Skeletal muscle tissue (tissue), 4 donors: ENCODE results near the gene TIMP2. TPM values are rescaled to one million over a fixed set of nuclear protein-coding genes. Genes with fewer than 3 reads are reported as not detected.
"Not testable (repeated sequence)": the region's sequence is repeated elsewhere in the genome, so short reads cannot be mapped to it uniquely, and the experiment has no call there.

Experiments used
- H3K27ac ChIP-seq: one replicate; pipeline ENCODE4 v1.7.0; 2013; ENCODE audit warnings: mild to moderate bottlenecking, low read depth, low read length, inconsistent platforms
- H3K27me3 ChIP-seq, 3 donors: one replicate each; pipeline ENCODE4 v1.7.0; 2013; ENCODE audit warnings: low read length in 3 of 3; ENCODE audit not compliant: control insufficient read depth in 3 of 3, insufficient read depth in 3 of 3
- H3K36me3 ChIP-seq, 3 donors: one replicate each; pipeline ENCODE4 v1.7.0; 2013; ENCODE audit warnings: low read length in 3 of 3; ENCODE audit not compliant: control insufficient read depth in 3 of 3, insufficient read depth in 3 of 3
- H3K4me1 ChIP-seq, 3 donors: one replicate each; pipeline ENCODE4 v1.7.0; 2013; ENCODE audit warnings: low read length in 3 of 3, mild to moderate bottlenecking in 3 of 3; ENCODE audit not compliant: control insufficient read depth in 3 of 3, insufficient read depth in 3 of 3
- H3K4me3 ChIP-seq, 3 donors: one replicate each; pipeline ENCODE4 v1.7.0; 2013; ENCODE audit warnings: low read length in 3 of 3
- H3K9ac ChIP-seq, 3 donors: one replicate each; pipeline ENCODE4 v1.7.0; 2013; ENCODE audit warnings: low read length in 3 of 3, mild to moderate bottlenecking in 3 of 3, moderate library complexity in 2 of 3, low read depth in 1 of 3
- H3K9me3 ChIP-seq, 3 donors: one replicate each; pipeline ENCODE4 v1.7.0; 2013; ENCODE audit warnings: low read length in 3 of 3; ENCODE audit not compliant: control insufficient read depth in 3 of 3
- total RNA-seq: library from RNA; depleted of rRNA; stranded (reverse); fragments of >200 nt; gene quantifications from one replicate; pipeline ENCODE4 v1.2.3, GENCODE V29; 2014
- donor health status: Osteomylitis.

TIMP2 gene
- total RNA-seq, 1 donor from 2014 or later, result 39.7 TPM

GRCh38 chr17:78946131-78946530, 20.9 kb upstream of the TIMP2 start:
- Histone ChIP-seq H3K9ac (no peak overlapping the region), H3K4me1 (no peaks in the 10 kb centered on the region), H3K27ac (no peak overlapping the region), H3K36me3 (no peaks in the 10 kb centered on the region), H3K27me3 (peaks cover 0 to 11% (median 10%) of the 10 kb centered on the region in 3 donors), H3K9me3 (peaks cover 7 to 11% (median 7%) of the 10 kb centered on the region in 3 donors), H3K4me3 (no peak overlapping the region)

- H3K9ac ChIP-seq, H3K4me1 ChIP-seq, H3K4me3 ChIP-seq, H3K36me3 ChIP-seq, H3K9me3 ChIP-seq, H3K27ac ChIP-seq: not testable (repeated sequence)
- H3K27me3 ChIP-seq, result peaks cover 0 to 11% (median 10%) of the 10 kb centered on the region in 3 donors
These were observed 20.3 kb upstream of the TIMP2 start for GRCh38 chr17:78945455-78945854.

DNA sequence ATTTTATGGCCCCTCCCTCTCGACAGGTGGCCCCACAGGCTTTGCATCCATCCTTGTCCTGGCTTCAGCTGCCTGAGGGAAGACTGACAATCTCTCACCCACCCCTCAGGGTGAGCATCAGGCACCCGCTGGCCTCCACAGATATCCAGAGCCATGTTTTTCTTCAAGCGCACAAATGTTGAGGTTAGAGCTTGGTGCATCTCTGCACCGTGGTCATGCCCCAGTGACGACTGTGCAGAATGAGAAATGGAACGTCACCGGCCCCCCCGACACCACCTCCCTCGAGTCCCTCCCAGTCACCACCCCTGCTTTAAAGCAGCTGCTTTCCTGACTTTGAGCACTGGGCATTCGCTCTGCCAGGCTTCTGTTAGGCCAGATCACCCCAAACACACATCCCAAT, 19.8 kb upstream of the TIMP2 start:
- Histone ChIP-seq H3K9me3 (peaks cover 0 to 1% (median 1%) of the 10 kb centered on the region in 3 donors), H3K4me1 (peaks cover 0 to 3% (median under 1%) of the 10 kb centered on the region in 3 donors), H3K27me3 (peaks cover 0 to 11% (median 10%) of the 10 kb centered on the region in 3 donors), H3K4me3 (no peak overlapping the region), H3K27ac (no peak overlapping the region), H3K36me3 (no peaks in the 10 kb centered on the region), H3K9ac (no peak overlapping the region)

DNA sequence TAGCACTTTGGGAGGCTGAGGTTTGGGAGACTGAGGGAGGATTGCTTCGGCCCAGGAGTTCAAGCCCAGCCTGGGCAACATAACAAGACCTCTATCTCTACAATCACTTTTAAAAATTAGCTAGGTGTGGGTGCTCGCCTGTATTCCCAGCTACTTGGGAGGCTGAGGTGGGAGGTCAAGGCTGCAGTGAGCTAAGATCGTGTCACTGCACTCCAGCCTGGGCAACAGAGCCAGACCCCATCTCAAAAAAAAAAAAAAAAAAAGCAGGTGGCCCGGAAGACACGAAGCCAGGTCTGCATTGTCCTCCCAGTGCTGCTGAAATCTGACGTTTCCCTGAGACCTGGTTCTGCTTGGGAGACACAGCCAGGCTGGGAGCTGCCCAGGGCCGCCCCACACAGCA, 18.8 kb upstream of the TIMP2 start:
- no peaks in the 10 kb centered on the region for H3K9me3 ChIP-seq
- no peak overlapping the region for H3K27ac ChIP-seq
- peaks cover 2 to 12% (median 10%) of the 10 kb centered on the region in 3 donors for H3K4me1 ChIP-seq
- no peak overlapping the region for H3K4me3 ChIP-seq
- H3K27me3 ChIP-seq, result peaks cover 0 to 11% (median 10%) of the 10 kb centered on the region in 3 donors
- no peak overlapping the region for H3K9ac ChIP-seq
- H3K36me3 ChIP-seq, result no peaks in the 10 kb centered on the region

DNA sequence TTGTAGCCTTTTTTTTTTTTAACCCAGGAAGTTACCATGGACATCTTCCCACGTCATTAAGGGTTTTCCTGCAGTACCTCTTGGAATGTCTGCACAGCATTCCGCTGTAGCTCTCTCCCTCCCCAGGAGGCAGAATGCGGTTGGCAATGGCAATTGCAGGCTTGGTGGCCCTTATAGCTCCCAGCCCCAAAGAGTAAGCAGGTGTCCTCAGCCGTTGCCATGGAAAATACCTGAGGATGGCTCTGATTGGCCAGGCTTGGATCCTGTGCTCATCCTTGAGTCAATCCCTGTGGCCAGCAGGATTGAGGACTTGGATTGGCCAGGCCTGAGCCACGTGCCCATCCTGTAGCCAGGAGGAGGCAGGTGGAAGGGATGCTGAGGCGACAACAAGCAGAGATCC, 15.5 kb upstream of the TIMP2 start:
- Histone ChIP-seq H3K9ac (no peak overlapping the region), H3K36me3 (no peaks in the 10 kb centered on the region), H3K27me3 (peaks cover 0 to 11% (median 10%) of the 10 kb centered on the region in 3 donors), H3K27ac (no peak overlapping the region), H3K4me1 (peaks cover 5 to 14% (median 14%) of the 10 kb centered on the region in 3 donors), H3K4me3 (no peak overlapping the region), H3K9me3 (no peaks in the 10 kb centered on the region)

GRCh38 chr17:78940258-78940657, 15.1 kb upstream of the TIMP2 start:
- Histone ChIP-seq H3K4me1 (peaks cover 9 to 18% (median 18%) of the 10 kb centered on the region in 3 donors), H3K27ac (no peak overlapping the region), H3K9ac (no peak overlapping the region), H3K9me3 (no peaks in the 10 kb centered on the region), H3K27me3 (peaks cover 0 to 11% (median 10%) of the 10 kb centered on the region in 3 donors), H3K36me3 (no peaks in the 10 kb centered on the region), H3K4me3 (no peak overlapping the region)

GRCh38 chr17:78939615-78940014, 14.4 kb upstream of the TIMP2 start:
- H3K9ac ChIP-seq, result peak overlapping the region in 1 of 3 donors; percentile 8
- H3K27me3 ChIP-seq, result peaks cover 0 to 5% (median 5%) of the 10 kb centered on the region in 3 donors
- H3K36me3 ChIP-seq, result no peaks in the 10 kb centered on the region
- peaks cover 15 to 25% (median 24%) of the 10 kb centered on the region in 3 donors for H3K4me1 ChIP-seq
- no peak overlapping the region for H3K27ac ChIP-seq
- H3K4me3 ChIP-seq, result no peak overlapping the region
- no peaks in the 10 kb centered on the region for H3K9me3 ChIP-seq

DNA sequence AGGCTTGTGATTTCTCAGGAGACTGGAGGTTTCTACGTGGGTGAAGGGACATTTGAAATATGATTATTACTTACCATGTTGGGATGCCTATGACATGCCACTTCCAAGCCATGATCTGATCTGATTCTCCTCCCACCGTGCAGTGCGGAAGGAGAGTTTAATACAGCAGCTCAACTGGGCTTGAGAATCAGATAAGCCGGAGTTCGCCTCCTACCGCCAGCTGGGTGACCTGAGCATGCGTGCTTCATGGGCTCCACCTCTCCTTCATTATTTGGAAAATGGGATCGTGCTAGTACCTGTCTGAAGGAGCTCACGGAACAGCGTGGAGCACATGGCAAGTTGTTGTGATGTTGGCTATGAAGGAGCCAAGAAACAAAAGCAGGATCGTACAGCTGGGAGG, 12.4 kb upstream of the TIMP2 start:
- H3K27ac ChIP-seq, result no peak overlapping the region

GRCh38 chr17:78935419-78936323, 10.5 kb upstream of the TIMP2 start:
- Histone ChIP-seq H3K27me3 (peaks cover 0 to 2% (median 0%) of the 10 kb centered on the region in 3 donors), H3K27ac (peak overlapping the region; percentile 85), H3K9ac (no peak overlapping the region), H3K36me3 (no peaks in the 10 kb centered on the region), H3K9me3 (no peaks in the 10 kb centered on the region), H3K4me3 (no peak overlapping the region), H3K4me1 (peaks cover 33 to 45% (median 40%) of the 10 kb centered on the region in 3 donors)

More for the DNA sequence above, 12.4 kb upstream of the TIMP2 start:
- H3K9me3 ChIP-seq, result no peaks in the 10 kb centered on the region
- peaks cover 33 to 45% (median 42%) of the 10 kb centered on the region in 3 donors for H3K4me1 ChIP-seq
- no peaks in the 10 kb centered on the region for H3K27me3 ChIP-seq
- H3K4me3 ChIP-seq, result no peak overlapping the region
- H3K9ac ChIP-seq, result no peak overlapping the region
- H3K36me3 ChIP-seq, result no peaks in the 10 kb centered on the region
